ENCODE results near the gene CBFA2T3.

- TF ChIP-seq POLR2A (IDR thresholded peaks at IDR 0.05) (no peak), CTCF (IDR thresholded peaks at IDR 0.05) (no peak)
Measured at GRCh38 chr16:88864099-88864498, 112.9 kb downstream of the CBFA2T3 start.
